Measurements from ENCODE around the gene KLF6.

KLF6 gene

GRCh38 chr10:3792710-3793219 is 7.8 kb upstream of the KLF6 start:
- H3K27ac ChIP-seq (ENCODE audit: low read depth, low read length), result no peak overlapping the region
- no peaks in the 10 kb centered on the region for H3K36me3 ChIP-seq (ENCODE audit: low read length)
- H4K20me1 ChIP-seq (ENCODE audit: low read depth, low read length), result no peaks in the 10 kb centered on the region
- no peaks in the 10 kb centered on the region for H3K79me2 ChIP-seq (ENCODE audit: insufficient read depth, low read length)
- H3K4me2 ChIP-seq (ENCODE audit: low read depth, low read length, poor library complexity, severe bottlenecking), result no peak overlapping the region
- H3K4me3 ChIP-seq (ENCODE audit: insufficient read depth, low read length, poor library complexity, severe bottlenecking), result no peak overlapping the region
- H3K27me3 ChIP-seq (ENCODE audit: low read length), result no peaks in the 10 kb centered on the region
- no peak overlapping the region for H2AFZ ChIP-seq (ENCODE audit: low read depth, low read length, severe bottlenecking)
- no peak overlapping the region for H3K9ac ChIP-seq (ENCODE audit: low read length)
- no peaks in the 10 kb centered on the region for H3K9me2 ChIP-seq (replicated peaks; ENCODE audit: insufficient read depth, low read length)
- no peaks in the 10 kb centered on the region for H3K9me3 ChIP-seq (ENCODE audit: insufficient read depth, low read length)
- no peaks in the 10 kb centered on the region for H3F3A ChIP-seq (ENCODE audit: insufficient read depth)
- TF ChIP-seq EZH2phosphoT487 (conservative IDR thresholded peaks at IDR 0.05; ENCODE audit: low read length), result no peak
- TF ChIP-seq, protein P1, sequence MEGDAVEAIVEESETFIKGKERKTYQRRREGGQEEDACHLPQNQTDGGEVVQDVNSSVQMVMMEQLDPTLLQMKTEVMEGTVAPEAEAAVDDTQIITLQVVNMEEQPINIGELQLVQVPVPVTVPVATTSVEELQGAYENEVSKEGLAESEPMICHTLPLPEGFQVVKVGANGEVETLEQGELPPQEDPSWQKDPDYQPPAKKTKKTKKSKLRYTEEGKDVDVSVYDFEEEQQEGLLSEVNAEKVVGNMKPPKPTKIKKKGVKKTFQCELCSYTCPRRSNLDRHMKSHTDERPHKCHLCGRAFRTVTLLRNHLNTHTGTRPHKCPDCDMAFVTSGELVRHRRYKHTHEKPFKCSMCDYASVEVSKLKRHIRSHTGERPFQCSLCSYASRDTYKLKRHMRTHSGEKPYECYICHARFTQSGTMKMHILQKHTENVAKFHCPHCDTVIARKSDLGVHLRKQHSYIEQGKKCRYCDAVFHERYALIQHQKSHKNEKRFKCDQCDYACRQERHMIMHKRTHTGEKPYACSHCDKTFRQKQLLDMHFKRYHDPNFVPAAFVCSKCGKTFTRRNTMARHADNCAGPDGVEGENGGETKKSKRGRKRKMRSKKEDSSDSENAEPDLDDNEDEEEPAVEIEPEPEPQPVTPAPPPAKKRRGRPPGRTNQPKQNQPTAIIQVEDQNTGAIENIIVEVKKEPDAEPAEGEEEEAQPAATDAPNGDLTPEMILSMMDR (IDR thresholded peaks at IDR 0.05; ENCODE audit: insufficient read depth, low read length, poor library complexity, severe bottlenecking), result no peak

DNA sequence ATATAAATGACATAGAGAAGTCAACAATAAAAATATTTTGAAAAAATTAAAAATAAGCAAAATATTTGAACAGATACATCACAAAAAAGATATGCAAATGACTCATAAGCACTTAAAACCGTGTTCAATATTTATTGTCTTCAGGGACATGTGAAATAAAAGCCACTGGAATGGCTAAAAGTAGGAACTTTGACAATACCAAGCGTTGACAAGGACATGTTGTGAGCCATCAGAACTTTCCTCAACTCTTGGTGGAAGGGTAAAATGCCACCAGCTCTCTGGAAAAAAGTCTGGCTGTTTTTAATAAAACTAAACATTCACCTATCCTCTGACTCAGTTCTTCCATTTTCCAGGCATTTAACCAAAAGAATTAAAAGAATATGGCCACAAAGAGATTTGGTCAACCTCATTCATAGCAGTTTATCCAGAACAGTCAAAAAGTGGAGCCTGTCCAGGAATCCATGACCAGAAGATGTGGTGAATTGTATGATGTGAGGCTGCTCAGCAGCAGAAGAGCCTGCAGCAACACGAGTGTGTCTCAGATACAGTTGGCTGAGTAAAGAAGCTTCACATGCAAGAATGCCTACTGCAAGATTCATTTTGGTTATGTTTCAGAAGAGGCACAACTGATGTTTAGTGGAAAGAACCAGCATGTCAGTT is 7.1 kb upstream of the KLF6 start:
- Histone ChIP-seq H3K4me2 (ENCODE audit: low read depth, low read length, poor library complexity, severe bottlenecking) (no peak overlapping the region), H3K36me3 (ENCODE audit: low read length) (no peaks in the 10 kb centered on the region), H4K20me1 (ENCODE audit: low read depth, low read length) (no peaks in the 10 kb centered on the region), H2AFZ (ENCODE audit: low read depth, low read length, severe bottlenecking) (no peak overlapping the region), H3K27ac (ENCODE audit: low read depth, low read length) (no peak overlapping the region), H3K27me3 (ENCODE audit: low read length) (no peaks in the 10 kb centered on the region), H3K9ac (ENCODE audit: low read length) (no peak overlapping the region), H3K9me2 (replicated peaks; ENCODE audit: insufficient read depth, low read length) (no peaks in the 10 kb centered on the region), H3F3A (ENCODE audit: insufficient read depth) (no peaks in the 10 kb centered on the region), H3K9me3 (ENCODE audit: insufficient read depth, low read length) (no peaks in the 10 kb centered on the region), H3K79me2 (ENCODE audit: insufficient read depth, low read length) (no peaks in the 10 kb centered on the region), H3K4me3 (ENCODE audit: insufficient read depth, low read length, poor library complexity, severe bottlenecking) (no peak overlapping the region)
- TF ChIP-seq EZH2phosphoT487 (conservative IDR thresholded peaks at IDR 0.05; ENCODE audit: low read length), result no peak
- TF ChIP-seq, protein P1 (IDR thresholded peaks at IDR 0.05; ENCODE audit: insufficient read depth, low read length, poor library complexity, severe bottlenecking), result no peak

GRCh38 chr10:3790858-3791257 is 5.8 kb upstream of the KLF6 start:
- H3K9ac ChIP-seq (ENCODE audit: low read length), result no peak overlapping the region
- no peaks in the 10 kb centered on the region; the same call in 1 of the 2 replicates for H3K36me3 ChIP-seq (ENCODE audit: low read length)
- no peaks in the 10 kb centered on the region for H3K79me2 ChIP-seq (ENCODE audit: insufficient read depth, low read length)
- no peak overlapping the region for H3K4me3 ChIP-seq (ENCODE audit: insufficient read depth, low read length, poor library complexity, severe bottlenecking)
- no peaks in the 10 kb centered on the region for H4K20me1 ChIP-seq (ENCODE audit: low read depth, low read length)
- H2AFZ ChIP-seq (ENCODE audit: low read depth, low read length, severe bottlenecking), result no peak overlapping the region
- no peak for TF ChIP-seq EZH2phosphoT487 (conservative IDR thresholded peaks at IDR 0.05; ENCODE audit: low read length)
- TF ChIP-seq, protein P1 (IDR thresholded peaks at IDR 0.05; ENCODE audit: insufficient read depth, low read length, poor library complexity, severe bottlenecking), result no peak
- no peak overlapping the region for H3K27ac ChIP-seq (ENCODE audit: low read depth, low read length)
- no peak overlapping the region for H3K4me2 ChIP-seq (ENCODE audit: low read depth, low read length, poor library complexity, severe bottlenecking)
- H3F3A ChIP-seq (ENCODE audit: insufficient read depth), result no peaks in the 10 kb centered on the region
- H3K9me3 ChIP-seq (ENCODE audit: insufficient read depth, low read length), result no peaks in the 10 kb centered on the region
- no peaks in the 10 kb centered on the region for H3K9me2 ChIP-seq (replicated peaks; ENCODE audit: insufficient read depth, low read length)
- no peaks in the 10 kb centered on the region for H3K27me3 ChIP-seq (ENCODE audit: low read length)
